Nasal cavity respiratory epithelium epithelial cell of viscerocranial mucosa (primary cell): ENCODE results near the gene REG1A. TPM values are rescaled to one million over a fixed set of nuclear protein-coding genes. Genes with fewer than 3 reads are reported as not detected.

Source experiments
- total RNA-seq: library from RNA; depleted of rRNA; stranded (reverse); fragments of >200 nt; gene quantifications from 2 replicates; pipeline ENCODE4 v1.2.3, GENCODE V29; 2014

REG1A gene
- total RNA-seq: not detected in 2 replicates

GRCh38 chr2:79120194-79120713 lies at the start of gene REG1A:
TSS of gene REG1A (plus strand) at chr2:79120488. CDS start at chr2:79120862, 374 bp downstream.

GRCh38 chr2:79087785-79088364 lies 32.4 kb upstream of the REG1A start, which contains the start of gene REG1B:
TSS of gene REG1B (minus strand) at chr2:79087993. CDS start at chr2:79087612, 381 bp downstream.

GRCh38 chr2:79159653-79160052 lies 39.4 kb downstream of the REG1A start, which contains the start of gene REG3A:
TSS of gene REG3A (minus strand) at chr2:79159753. CDS start at chr2:79159405, 348 bp downstream.

Other genes starting within 250 kb of the REG1A start
- not detected in 2 replicates for gene REG3G, start 94.8 kb upstream of the REG1A start, total RNA-seq
- gene REG1B, start 32.5 kb upstream of the REG1A start, total RNA-seq: not detected in 2 replicates
- not detected in 2 replicates for gene REG3A, start 39.3 kb downstream of the REG1A start, total RNA-seq